AG04450 (cell line): ENCODE results near the gene SEC14L1. TPM values are rescaled to one million over a fixed set of nuclear protein-coding genes. Genes with fewer than 3 reads are reported as not detected.
A peak's percentile ranks its signal among the peaks of the same experiment; 100 is the strongest.

ENCODE experiments used
- CTCF ChIA-PET: fragments of 300-600, 350-600 bp; formaldehyde crosslinking; extraction: SDS; loops from one replicate; lab custom pipeline; 2022; ENCODE audit warnings: antibody characterized with exemption, inconsistent platforms; lab: Charles Lee
- POLR2A ChIA-PET: fragments of 350-600 bp; formaldehyde crosslinking; extraction: SDS; loops from one replicate; lab custom pipeline; 2021; ENCODE audit warnings: antibody characterized with exemption, inconsistent platforms; lab: Yijun Ruan, JAX
- DNase-seq: peaks from one replicate; pipeline ENCODE4 v3.0.0-alpha.2; 2011; ENCODE audit warnings: low read depth, low spot score
- H3K27ac ChIP-seq: one replicate; pipeline ENCODE4 v1.5.1; 2012; ENCODE audit warnings: low read depth, low read length, control low read depth
- H3K27me3 ChIP-seq: one replicate; pipeline ENCODE4 v1.6.0; 2012; ENCODE audit warnings: low read length; ENCODE audit not compliant: control insufficient read depth, insufficient read depth
- H3K4me3 ChIP-seq: 2 replicates; pipeline ENCODE4 v1.5.1; 2011; ENCODE audit warnings: mild to moderate bottlenecking, low read depth, low read length, control low read depth
- H3K9me3 ChIP-seq: 2 replicates; pipeline ENCODE4 v1.5.1; 2012; ENCODE audit warnings: low read length; ENCODE audit not compliant: control insufficient read depth, insufficient read depth
- polyA plus RNA-seq: library from polyadenylated mRNA; depleted of rRNA; stranded (reverse); fragments of >200 nt; gene quantifications from 2 replicates; pipeline ENCODE4 v1.2.3, GENCODE V29; 2011
- TF ChIP-seq, protein P1 (sequence below): IDR thresholded peaks from 2 replicates; pipeline ENCODE4 v1.5.1; 2011; ENCODE audit warnings: low read depth, low read length, control low read depth, inconsistent platforms

The SEC14L1 gene
- polyA plus RNA-seq, 1 experiment = 38.7 TPM

DNA sequence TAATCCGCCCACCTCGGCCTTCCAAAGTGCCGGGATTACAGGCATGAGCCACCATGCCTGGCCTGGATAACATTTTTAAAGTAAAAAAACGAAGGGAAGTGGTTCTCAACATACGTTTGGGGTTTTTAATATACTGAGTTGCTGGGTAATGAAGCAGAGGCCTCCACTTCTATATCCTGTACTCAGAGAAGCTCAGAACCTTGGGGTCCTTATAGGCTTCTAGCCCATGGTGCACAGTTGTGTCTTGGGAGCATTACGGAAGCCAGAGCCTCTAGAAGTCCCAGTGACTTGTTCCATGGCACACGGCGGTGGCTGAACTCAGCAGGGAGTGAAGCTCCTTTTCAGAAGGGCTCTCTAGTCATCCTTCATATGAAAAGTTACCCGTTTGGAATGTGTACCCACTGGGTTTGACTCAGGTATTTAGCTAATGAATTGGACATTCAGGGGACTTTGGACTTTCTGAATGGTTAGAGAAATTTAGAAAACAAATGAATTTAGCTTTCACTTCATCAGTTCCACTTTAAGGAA is 67.0 kb downstream of the SEC14L1 start:
- Histone ChIP-seq H3K27me3 (no peaks in the 10 kb centered on the region), H3K4me3 (no peak overlapping the region), H3K9me3 (peaks cover 3% of the 10 kb centered on the region; the same call in 1 of the 2 replicates), H3K27ac (no peak overlapping the region)
- CTCF ChIA-PET = interaction anchor here (0.6 to 2.8 kb wide), 2 partner anchors 65 to 120 kb away, joined by 4 to 16 read pairs; no protein-coding TSS in a partner anchor
- TF ChIP-seq, protein P1, sequence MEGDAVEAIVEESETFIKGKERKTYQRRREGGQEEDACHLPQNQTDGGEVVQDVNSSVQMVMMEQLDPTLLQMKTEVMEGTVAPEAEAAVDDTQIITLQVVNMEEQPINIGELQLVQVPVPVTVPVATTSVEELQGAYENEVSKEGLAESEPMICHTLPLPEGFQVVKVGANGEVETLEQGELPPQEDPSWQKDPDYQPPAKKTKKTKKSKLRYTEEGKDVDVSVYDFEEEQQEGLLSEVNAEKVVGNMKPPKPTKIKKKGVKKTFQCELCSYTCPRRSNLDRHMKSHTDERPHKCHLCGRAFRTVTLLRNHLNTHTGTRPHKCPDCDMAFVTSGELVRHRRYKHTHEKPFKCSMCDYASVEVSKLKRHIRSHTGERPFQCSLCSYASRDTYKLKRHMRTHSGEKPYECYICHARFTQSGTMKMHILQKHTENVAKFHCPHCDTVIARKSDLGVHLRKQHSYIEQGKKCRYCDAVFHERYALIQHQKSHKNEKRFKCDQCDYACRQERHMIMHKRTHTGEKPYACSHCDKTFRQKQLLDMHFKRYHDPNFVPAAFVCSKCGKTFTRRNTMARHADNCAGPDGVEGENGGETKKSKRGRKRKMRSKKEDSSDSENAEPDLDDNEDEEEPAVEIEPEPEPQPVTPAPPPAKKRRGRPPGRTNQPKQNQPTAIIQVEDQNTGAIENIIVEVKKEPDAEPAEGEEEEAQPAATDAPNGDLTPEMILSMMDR = no peak
- POLR2A ChIA-PET = no interaction called here
- DNase-seq = no peak

DNA sequence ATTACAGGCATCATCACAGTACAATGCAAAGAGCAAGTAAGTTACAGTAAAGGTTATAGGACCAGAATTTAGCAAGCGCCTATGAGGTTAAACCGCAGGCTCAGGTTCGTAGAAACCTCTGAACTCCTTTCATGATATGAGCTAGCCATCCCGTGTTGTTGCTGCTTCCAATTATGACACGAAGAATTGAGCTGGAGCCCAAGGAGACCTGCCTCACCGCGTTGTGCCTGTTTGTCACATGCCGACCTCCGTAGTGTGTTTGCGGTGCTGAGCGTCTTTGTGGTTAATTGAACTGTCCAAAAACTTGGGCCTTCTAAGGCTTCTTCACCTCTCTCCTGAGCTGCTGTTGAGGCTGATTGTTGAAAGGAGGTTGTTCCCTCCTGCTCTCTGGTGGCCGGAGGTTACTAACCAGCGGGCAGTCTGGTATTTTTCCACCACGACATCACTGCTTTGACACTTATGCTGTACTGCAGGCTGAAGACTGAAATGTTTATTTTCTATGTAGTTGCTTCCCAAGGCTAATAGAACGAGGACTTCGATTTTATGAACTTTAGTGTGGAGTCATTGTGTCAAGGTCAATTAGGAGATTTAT is 67.5 kb downstream of the SEC14L1 start:
- peaks cover 3% of the 10 kb centered on the region; the same call in 1 of the 2 replicates for H3K9me3 ChIP-seq
- TF ChIP-seq, protein P1 = peak; percentile 27
- CTCF ChIA-PET = interaction anchor here (0.6 to 2.8 kb wide), 2 partner anchors 66 to 121 kb away, joined by 4 to 16 read pairs; no protein-coding TSS in a partner anchor
- POLR2A ChIA-PET = interaction anchor here (0.6 kb wide), 1 partner anchor 66 kb away, joined by 8 read pairs; no protein-coding TSS in a partner anchor
- no peak overlapping the region for H3K27ac ChIP-seq
- no peaks in the 10 kb centered on the region for H3K27me3 ChIP-seq
- DNase-seq = peak; percentile 10
- no peak overlapping the region for H3K4me3 ChIP-seq

DNA sequence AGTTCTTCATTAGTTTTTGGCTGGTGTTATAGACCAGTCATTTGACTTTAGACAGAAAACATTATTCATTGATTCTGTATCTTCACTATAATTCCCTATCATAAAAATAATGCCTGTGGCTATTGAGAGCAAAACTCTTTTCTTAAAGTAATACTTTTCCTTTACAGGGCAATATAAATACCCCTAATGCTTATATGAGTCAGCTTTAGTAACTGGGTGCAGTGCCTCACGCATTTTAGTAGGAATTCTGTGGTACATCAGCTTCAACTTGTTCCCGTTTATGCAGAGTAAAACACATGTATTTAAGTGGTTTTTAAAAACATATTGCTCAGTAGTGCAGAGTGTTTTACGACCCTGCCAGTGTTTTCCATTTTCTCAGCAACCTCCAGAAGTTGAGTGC is 68.1 kb downstream of the SEC14L1 start:
- H3K9me3 ChIP-seq = peaks cover 3% of the 10 kb centered on the region; the same call in 1 of the 2 replicates
- no peaks in the 10 kb centered on the region for H3K27me3 ChIP-seq
- no peak overlapping the region for H3K27ac ChIP-seq
- POLR2A ChIA-PET = interaction anchor here (0.6 kb wide), 1 partner anchor 66 kb away, joined by 8 read pairs; no protein-coding TSS in a partner anchor
- TF ChIP-seq, protein P1 = no peak
- CTCF ChIA-PET = interaction anchor here (0.6 to 2.8 kb wide), 3 partner anchors 100 to 121 kb away, joined by 3 to 16 read pairs (median 7); no protein-coding TSS in a partner anchor
- DNase-seq = no peak
- no peak overlapping the region for H3K4me3 ChIP-seq

DNA sequence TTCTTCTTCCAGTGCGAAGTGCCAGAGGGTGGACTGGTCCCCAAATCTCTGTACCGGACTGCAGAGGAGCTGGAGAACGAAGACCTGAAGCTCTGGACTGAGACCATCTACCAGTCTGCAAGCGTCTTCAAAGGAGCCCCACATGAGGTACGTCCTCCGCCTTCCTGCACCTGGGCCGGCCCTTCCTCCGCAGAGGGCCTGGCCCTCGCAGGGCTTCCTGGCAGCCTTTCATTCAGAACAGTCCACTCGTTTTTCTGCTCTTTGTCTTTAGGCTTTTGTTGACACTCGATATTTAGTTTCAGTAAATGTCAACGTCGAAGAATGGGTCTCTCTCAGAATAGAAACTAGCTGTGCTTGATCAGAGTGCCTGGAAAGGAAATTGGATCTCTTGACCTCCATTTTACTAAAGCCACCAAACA is 68.6 kb downstream of the SEC14L1 start:
- H3K27ac ChIP-seq = no peak overlapping the region
- peaks cover 3% of the 10 kb centered on the region; the same call in 1 of the 2 replicates for H3K9me3 ChIP-seq
- DNase-seq = no peak
- no peak overlapping the region for H3K4me3 ChIP-seq
- ChIA-PET POLR2A (interaction anchor here (0.7 kb wide), 1 partner anchor 27 kb away, joined by 4 read pairs; no protein-coding TSS in a partner anchor), CTCF (interaction anchor here (0.6 to 2.8 kb wide), 3 partner anchors 101 to 122 kb away, joined by 3 to 16 read pairs (median 7); no protein-coding TSS in a partner anchor)
- TF ChIP-seq, protein P1 = no peak
- H3K27me3 ChIP-seq = no peaks in the 10 kb centered on the region

DNA sequence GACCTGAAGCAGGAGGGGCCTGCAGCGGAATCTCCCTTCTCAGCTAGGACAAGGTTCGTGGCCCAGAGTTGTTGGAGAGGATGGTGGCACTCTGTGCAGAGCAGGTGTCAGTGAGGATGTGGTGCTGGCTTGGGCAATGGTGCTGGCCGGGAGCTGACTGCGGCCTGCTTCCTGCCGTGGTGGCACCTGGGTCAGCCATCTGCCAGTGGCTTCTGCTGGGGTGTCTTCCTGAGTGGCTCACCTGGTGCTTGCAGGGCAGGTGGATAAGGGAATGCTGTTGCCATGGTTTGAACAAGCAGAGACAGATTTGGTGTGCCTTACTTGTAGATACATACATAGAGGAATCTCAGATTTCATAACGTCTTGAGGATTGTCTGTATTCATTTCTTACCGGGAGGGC is 69.6 kb downstream of the SEC14L1 start:
- ChIA-PET POLR2A (no interaction called here), CTCF (no interaction called here)
- DNase-seq = no peak
- H3K4me3 ChIP-seq = no peak overlapping the region
- TF ChIP-seq, protein P1 = no peak
- no peak overlapping the region for H3K27ac ChIP-seq
- no peaks in the 10 kb centered on the region for H3K27me3 ChIP-seq
- peaks cover 3% of the 10 kb centered on the region; the same call in 1 of the 2 replicates for H3K9me3 ChIP-seq
